Measurements from ENCODE around the gene CD79B. TPM values are rescaled to one million over a fixed set of nuclear protein-coding genes. Genes with fewer than 3 reads are reported as not detected.
"Not testable (repeated sequence)": the region's sequence is repeated elsewhere in the genome, so short reads cannot be mapped to it uniquely, and the experiment has no call there.

The CD79B gene
- polyA plus RNA-seq, 1 donor (not counting 4 experiments of a cell fraction or from before 2014, with no cell fraction given) = 0.07 TPM

GRCh38 chr17:63920050-63920449 is 12.1 kb downstream of the CD79B start:
- H4K20me1 ChIP-seq (ENCODE audit: control insufficient read depth, extremely low read depth, insufficient read depth, low read length); FAIRE-seq; H2AFZ ChIP-seq (ENCODE audit: control insufficient read depth, low read length); H3K9ac ChIP-seq (ENCODE audit: control insufficient read depth, extremely low read depth, insufficient read depth, low read length); dilution Hi-C loops (cut with MboI; ENCODE audit: extremely low pct_ligation_motif_present, low sequenced_read_pairs); H3K27me3 ChIP-seq (ENCODE audit: control insufficient read depth, extremely low read depth, insufficient read depth, low read length); H3K4me1 ChIP-seq (ENCODE audit: control insufficient read depth, extremely low read depth, insufficient read depth, low read length); H3K79me2 ChIP-seq (ENCODE audit: control insufficient read depth, insufficient read depth, low read length); H3K27ac ChIP-seq (ENCODE audit: control insufficient read depth, insufficient read depth, low read length); H3K9me1 ChIP-seq (ENCODE audit: control insufficient read depth, extremely low read depth, insufficient read depth, low read length); DNase-seq (ENCODE audit: low read depth, low spot score); H3K9me3 ChIP-seq (ENCODE audit: control insufficient read depth, low read depth, low read length); H3K4me2 ChIP-seq (ENCODE audit: control insufficient read depth, extremely low read depth, insufficient read depth, low read depth, low read length); H3K4me3 ChIP-seq (ENCODE audit: control insufficient read depth in 2 of 3, extremely low read depth in 1 of 3, insufficient read depth in 2 of 3, low read depth in 1 of 3, low read length in 3 of 3); H3K36me3 ChIP-seq (ENCODE audit: control insufficient read depth in 2 of 2, extremely low read depth in 1 of 2, insufficient read depth in 2 of 2, low read length in 2 of 2): not testable (repeated sequence)

GRCh38 chr17:63919311-63919723 is 12.8 kb downstream of the CD79B start:
- TF ChIP-seq EZH2 (IDR thresholded peaks at IDR 0.05; ENCODE audit: low read length) = no peak
- peak; percentile 77 to 92 (median 89) for TF ChIP-seq CTCF (optimal IDR thresholded peaks at IDR 0.05 in 1 of 3, IDR thresholded peaks at IDR 0.05 in 1 of 3, conservative IDR thresholded peaks at IDR 0.05 in 1 of 3; ENCODE audit: extremely low read depth in 1 of 3, insufficient read depth in 2 of 3, low read length in 3 of 3)
- H3K79me2 ChIP-seq (ENCODE audit: control insufficient read depth, insufficient read depth, low read length) = no peaks in the 10 kb centered on the region
- H4K20me1 ChIP-seq (ENCODE audit: control insufficient read depth, extremely low read depth, insufficient read depth, low read length) = no peaks in the 10 kb centered on the region
- H3K4me2 ChIP-seq (ENCODE audit: control insufficient read depth, extremely low read depth, insufficient read depth, low read depth, low read length) = no peak overlapping the region
- no peaks in the 10 kb centered on the region for H3K4me1 ChIP-seq (ENCODE audit: control insufficient read depth, extremely low read depth, insufficient read depth, low read length)
- no peak overlapping the region for H3K4me3 ChIP-seq (ENCODE audit: control insufficient read depth in 2 of 3, extremely low read depth in 1 of 3, insufficient read depth in 2 of 3, low read depth in 1 of 3, low read length in 3 of 3)
- no peak overlapping the region for H2AFZ ChIP-seq (ENCODE audit: control insufficient read depth, low read length)
- H3K36me3 ChIP-seq (ENCODE audit: control insufficient read depth in 2 of 2, extremely low read depth in 1 of 2, insufficient read depth in 2 of 2, low read length in 2 of 2) = no peaks in the 10 kb centered on the region
- no peak overlapping the region for H3K9ac ChIP-seq (ENCODE audit: control insufficient read depth, extremely low read depth, insufficient read depth, low read length)
- DNase-seq (ENCODE audit: low read depth, low spot score) = no peak
- H3K27ac ChIP-seq (ENCODE audit: control insufficient read depth, insufficient read depth, low read length) = no peak overlapping the region
- H3K9me3 ChIP-seq (ENCODE audit: control insufficient read depth, low read depth, low read length) = no peaks in the 10 kb centered on the region
- dilution Hi-C loops (cut with MboI; ENCODE audit: extremely low pct_ligation_motif_present, low sequenced_read_pairs) = no loop called here
- peak; percentile 32 for FAIRE-seq
- H3K9me1 ChIP-seq (ENCODE audit: control insufficient read depth, extremely low read depth, insufficient read depth, low read length) = no peaks in the 10 kb centered on the region
- no peaks in the 10 kb centered on the region for H3K27me3 ChIP-seq (ENCODE audit: control insufficient read depth, extremely low read depth, insufficient read depth, low read length)

GRCh38 chr17:63918789-63919305 is 13.3 kb downstream of the CD79B start, which contains the start of gene GH1:
Gene GH1, minus strand, starts transcription at chr17:63918839. Its CDS starts 63 bp downstream, at chr17:63918776.
- H4K20me1 ChIP-seq (ENCODE audit: control insufficient read depth, extremely low read depth, insufficient read depth, low read length); H3K27ac ChIP-seq (ENCODE audit: control insufficient read depth, insufficient read depth, low read length); DNase-seq (ENCODE audit: low read depth, low spot score); H3K27me3 ChIP-seq (ENCODE audit: control insufficient read depth, extremely low read depth, insufficient read depth, low read length); H3K9ac ChIP-seq (ENCODE audit: control insufficient read depth, extremely low read depth, insufficient read depth, low read length); H3K9me1 ChIP-seq (ENCODE audit: control insufficient read depth, extremely low read depth, insufficient read depth, low read length); H3K79me2 ChIP-seq (ENCODE audit: control insufficient read depth, insufficient read depth, low read length); H3K9me3 ChIP-seq (ENCODE audit: control insufficient read depth, low read depth, low read length); H3K4me2 ChIP-seq (ENCODE audit: control insufficient read depth, extremely low read depth, insufficient read depth, low read depth, low read length); dilution Hi-C loops (cut with MboI; ENCODE audit: extremely low pct_ligation_motif_present, low sequenced_read_pairs); H3K4me1 ChIP-seq (ENCODE audit: control insufficient read depth, extremely low read depth, insufficient read depth, low read length); H3K36me3 ChIP-seq (ENCODE audit: control insufficient read depth in 2 of 2, extremely low read depth in 1 of 2, insufficient read depth in 2 of 2, low read length in 2 of 2); FAIRE-seq; H2AFZ ChIP-seq (ENCODE audit: control insufficient read depth, low read length); H3K4me3 ChIP-seq (ENCODE audit: control insufficient read depth in 2 of 3, extremely low read depth in 1 of 3, insufficient read depth in 2 of 3, low read depth in 1 of 3, low read length in 3 of 3): not testable (repeated sequence)

Measured in keratinocyte (primary cell).